ENCODE measurements around the gene LRRC72. TPM values are rescaled to one million over a fixed set of nuclear protein-coding genes. Genes with fewer than 3 reads are reported as not detected.
"Not testable (repeated sequence)": the region's sequence is repeated elsewhere in the genome, so short reads cannot be mapped to it uniquely, and the experiment has no call there.

The LRRC72 gene
- total RNA-seq, 1 donor from 2014 or later: not detected

- Histone ChIP-seq H3K9me3 (no peaks in the 10 kb centered on the region), H3K27me3 (no peaks in the 10 kb centered on the region), H3K4me3 (no peak overlapping the region), H3K4me1 (no peaks in the 10 kb centered on the region), H3K27ac (no peak overlapping the region), H3K36me3 (no peaks in the 10 kb centered on the region)
- TF ChIP-seq CTCF (IDR thresholded peaks at IDR 0.05): no peak
- intact Hi-C loops (cut with DNase I): no loop called here
- DNase-seq (ENCODE audit: low spot score in 2 of 2): no peak
Observed at GRCh38 chr7:16514271-16514670, 12.4 kb upstream of the LRRC72 start.

GRCh38 chr7:16514729-16515128, 11.9 kb upstream of the LRRC72 start:
- no peak for TF ChIP-seq CTCF (IDR thresholded peaks at IDR 0.05)
- Histone ChIP-seq H3K27ac (no peak overlapping the region), H3K4me3 (no peak overlapping the region), H3K9me3 (no peaks in the 10 kb centered on the region), H3K27me3 (no peaks in the 10 kb centered on the region), H3K36me3 (no peaks in the 10 kb centered on the region), H3K4me1 (no peaks in the 10 kb centered on the region)
- no peak for DNase-seq (ENCODE audit: low spot score in 2 of 2)
- intact Hi-C loops (cut with DNase I): no loop called here

- H3K36me3 ChIP-seq: no peaks in the 10 kb centered on the region
- no peak overlapping the region for H3K27ac ChIP-seq
- H3K4me3 ChIP-seq: no peak overlapping the region
- TF ChIP-seq CTCF (IDR thresholded peaks at IDR 0.05): no peak
- no peaks in the 10 kb centered on the region for H3K9me3 ChIP-seq
- no peaks in the 10 kb centered on the region for H3K27me3 ChIP-seq
- H3K4me1 ChIP-seq: no peaks in the 10 kb centered on the region
- intact Hi-C loops (cut with DNase I): no loop called here
- DNase-seq (ENCODE audit: low spot score in 2 of 2): no peak
Observed at GRCh38 chr7:16515785-16516685, 10.6 kb upstream of the LRRC72 start.

- not testable (repeated sequence) for DNase-seq (ENCODE audit: low spot score in 2 of 2)
Observed at GRCh38 chr7:16519985-16520384, 6.6 kb upstream of the LRRC72 start.

GRCh38 chr7:16524332-16524731, 2.3 kb upstream of the LRRC72 start:
- intact Hi-C loops (cut with DNase I): no loop called here

More at GRCh38 chr7:16519985-16520384, 6.6 kb upstream of the LRRC72 start:
- H3K9me3 ChIP-seq; H3K27me3 ChIP-seq; H3K4me1 ChIP-seq; H3K4me3 ChIP-seq; H3K36me3 ChIP-seq; intact Hi-C loops (cut with DNase I); H3K27ac ChIP-seq: not testable (repeated sequence)

More at GRCh38 chr7:16524332-16524731, 2.3 kb upstream of the LRRC72 start:
- Histone ChIP-seq H3K27me3 (no peaks in the 10 kb centered on the region), H3K27ac (no peak overlapping the region), H3K9me3 (no peaks in the 10 kb centered on the region), H3K4me3 (no peak overlapping the region), H3K4me1 (no peaks in the 10 kb centered on the region), H3K36me3 (no peaks in the 10 kb centered on the region)
- no peak for TF ChIP-seq CTCF (IDR thresholded peaks at IDR 0.05)
- no peak for DNase-seq (ENCODE audit: low spot score in 2 of 2)
